Adrenal gland (tissue), 5 donors: Measurements from ENCODE around the gene PCSK6.

ENCODE experiments used
- CTCF ChIP-seq, 6 experiments: fragments of 450-650 bp in 4 of 6; fragments of 200-600 bp in 2 of 6; sonication (generic) in 1 of 6; IDR thresholded peaks; 1 replicate in 5 of 6; 2 replicates in 1 of 6; pipeline versions ENCODE4 v1.5.1 to v1.8.0; 2016 to 2021; ENCODE audit warnings: antibody characterized with exemption in 6 of 6, mild to moderate bottlenecking in 2 of 6, moderate library complexity in 1 of 6
- POLR2A ChIP-seq, 2 donors: fragments of 450-650 bp; IDR thresholded peaks; one replicate each; pipeline ENCODE4 v1.6.1; 2017; ENCODE audit warnings: antibody characterized with exemption in 2 of 2, mild to moderate bottlenecking in 2 of 2, moderate library complexity in 1 of 2
- donor health status: DM: no; HTN: no; CAD: no.

GRCh38 chr15:101346928-101347327 is 142.6 kb downstream of the PCSK6 start:
- TF ChIP-seq CTCF (IDR thresholded peaks at IDR 0.05) (no peak), POLR2A (IDR thresholded peaks at IDR 0.05) (no peak)
